ENCODE measurements around the gene C4orf50. TPM values are rescaled to one million over a fixed set of nuclear protein-coding genes. Genes with fewer than 3 reads are reported as not detected.

C4orf50 gene
- total and polyA plus RNA-seq, 5 donors from 2014 or later: 0.05 to 3.5 (median 0.11) TPM; not detected in 2

GRCh38 chr4:5976431-5976830, 41.8 kb downstream of the C4orf50 start:
- H3K4me1 Mint-ChIP-seq: no peaks in the 10 kb centered on the region

DNA sequence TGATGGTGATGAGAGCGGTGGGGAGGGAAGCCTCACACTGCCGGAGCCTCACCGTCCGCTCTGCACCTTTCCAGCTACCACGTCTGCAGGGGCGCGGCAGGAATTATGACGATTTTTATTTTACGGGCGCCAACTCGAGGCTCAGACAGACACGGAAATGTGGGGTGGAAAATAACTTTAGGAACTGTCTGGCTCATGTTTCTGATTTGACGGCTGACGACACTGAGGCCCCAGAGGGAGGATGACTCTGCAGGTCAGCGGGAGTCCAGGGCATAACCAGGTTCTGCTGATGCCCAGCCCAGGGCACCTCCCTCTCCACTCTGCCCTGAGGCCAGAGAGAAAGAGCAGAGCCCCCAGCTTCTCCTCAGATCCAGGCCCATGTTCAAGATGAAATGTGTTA, 43.9 kb downstream of the C4orf50 start:
- H3K4me3 ChIP-seq (ENCODE audit: low read depth, low read length): no peak overlapping the region
- no peaks in the 10 kb centered on the region for H3K36me3 ChIP-seq (ENCODE audit: control insufficient read depth, insufficient read depth, low read length)
- H3K27ac ChIP-seq (ENCODE audit: insufficient read depth, low read length, poor library complexity, severe bottlenecking): no peak overlapping the region
- H3K4me3 Mint-ChIP-seq: no peak overlapping the region
- no peak for ATAC-seq (ENCODE audit: low read depth in 2 of 2)
- H3K27me3 Mint-ChIP-seq: peaks cover 28% of the 10 kb centered on the region
- H3K9me3 Mint-ChIP-seq: peaks cover 0 to 3% (median 0%) of the 10 kb centered on the region in 7 donors
- DNase-seq: no peak
- H3K36me3 Mint-ChIP-seq: no peaks in the 10 kb centered on the region
- no peaks in the 10 kb centered on the region for H3K4me1 ChIP-seq (ENCODE audit: control insufficient read depth, insufficient read depth, low read length, poor library complexity, severe bottlenecking)
- H3K27ac Mint-ChIP-seq: no peak overlapping the region
- H3K27me3 ChIP-seq (ENCODE audit: control insufficient read depth, insufficient read depth, low read length): no peaks in the 10 kb centered on the region
- no peaks in the 10 kb centered on the region for H3K9me3 ChIP-seq (ENCODE audit: control insufficient read depth in 2 of 2, low read length in 2 of 2)
- no peaks in the 10 kb centered on the region for H3K4me1 Mint-ChIP-seq

More at GRCh38 chr4:5976431-5976830, 41.8 kb downstream of the C4orf50 start:
- no peaks in the 10 kb centered on the region for H3K9me3 Mint-ChIP-seq
- no peak overlapping the region for H3K4me3 ChIP-seq (ENCODE audit: low read depth, low read length)
- DNase-seq: no peak
- H3K36me3 Mint-ChIP-seq: no peaks in the 10 kb centered on the region
- H3K9me3 ChIP-seq (ENCODE audit: control insufficient read depth in 2 of 2, low read length in 2 of 2): no peaks in the 10 kb centered on the region
- H3K4me3 Mint-ChIP-seq: no peak overlapping the region
- H3K4me1 ChIP-seq (ENCODE audit: control insufficient read depth, insufficient read depth, low read length, poor library complexity, severe bottlenecking): no peaks in the 10 kb centered on the region
- no peak overlapping the region for H3K27ac Mint-ChIP-seq
- ATAC-seq (ENCODE audit: low read depth in 2 of 2): no peak
- H3K27me3 ChIP-seq (ENCODE audit: control insufficient read depth, insufficient read depth, low read length): no peaks in the 10 kb centered on the region
- no peak overlapping the region for H3K27ac ChIP-seq (ENCODE audit: insufficient read depth, low read length, poor library complexity, severe bottlenecking)
- no peaks in the 10 kb centered on the region for H3K36me3 ChIP-seq (ENCODE audit: control insufficient read depth, insufficient read depth, low read length)
- H3K27me3 Mint-ChIP-seq: peaks cover 36% of the 10 kb centered on the region

DNA sequence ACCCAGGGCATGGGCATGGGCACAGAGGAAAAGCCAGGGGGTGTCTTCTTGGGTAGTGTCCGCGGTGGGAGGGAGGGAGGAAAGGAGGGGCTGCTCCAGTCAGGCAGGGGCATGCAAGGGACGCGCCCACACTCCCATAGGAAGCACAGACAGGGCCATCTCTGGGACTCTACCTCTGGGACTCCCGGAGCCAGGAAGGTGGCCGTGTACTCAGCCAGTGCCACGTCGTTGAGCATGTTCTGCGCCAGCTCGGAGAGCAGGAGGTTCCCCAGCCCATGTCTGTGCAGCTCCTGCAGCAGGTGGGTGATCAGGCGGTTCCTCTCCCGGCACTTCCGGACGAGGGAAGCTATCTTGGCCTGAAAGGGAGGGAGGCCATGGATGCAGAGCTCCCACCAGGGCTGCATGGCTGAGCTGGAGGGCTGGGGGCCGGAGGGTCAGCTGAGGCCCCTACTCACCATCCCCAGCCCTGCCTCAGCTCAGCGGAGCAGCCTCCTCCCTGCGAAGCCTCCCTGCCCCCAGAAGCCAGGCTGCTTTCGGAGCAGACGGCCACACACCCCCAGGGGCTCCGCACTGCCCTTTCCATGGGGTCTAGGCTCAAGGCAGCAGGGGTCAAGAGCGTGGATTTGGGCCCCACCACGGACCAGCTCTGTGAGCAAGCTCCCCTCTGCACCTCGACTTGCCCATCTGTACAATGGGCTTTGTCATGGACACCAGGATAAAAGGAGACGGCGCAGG, 44.6 kb downstream of the C4orf50 start:
- Mint-ChIP-seq H3K27me3 (peaks cover 22% of the 10 kb centered on the region), H3K4me1 (no peaks in the 10 kb centered on the region), H3K4me3 (no peak overlapping the region), H3K27ac (no peak overlapping the region), H3K9me3 (peaks cover 0 to 3% (median 0%) of the 10 kb centered on the region in 7 donors), H3K36me3 (no peaks in the 10 kb centered on the region)
- no peak for DNase-seq
- no peaks in the 10 kb centered on the region for H3K9me3 ChIP-seq (ENCODE audit: control insufficient read depth in 2 of 2, low read length in 2 of 2)
- no peaks in the 10 kb centered on the region for H3K27me3 ChIP-seq (ENCODE audit: control insufficient read depth, insufficient read depth, low read length)
- no peak for ATAC-seq (ENCODE audit: low read depth in 2 of 2)
- H3K4me1 ChIP-seq (ENCODE audit: control insufficient read depth, insufficient read depth, low read length, poor library complexity, severe bottlenecking): no peaks in the 10 kb centered on the region
- H3K27ac ChIP-seq (ENCODE audit: insufficient read depth, low read length, poor library complexity, severe bottlenecking): no peak overlapping the region
- no peaks in the 10 kb centered on the region for H3K36me3 ChIP-seq (ENCODE audit: control insufficient read depth, insufficient read depth, low read length)
- no peak overlapping the region for H3K4me3 ChIP-seq (ENCODE audit: low read depth, low read length)

GRCh38 chr4:5973033-5973432, 45.2 kb downstream of the C4orf50 start:
- no peaks in the 10 kb centered on the region for H3K27me3 ChIP-seq (ENCODE audit: control insufficient read depth, insufficient read depth, low read length)
- Mint-ChIP-seq H3K4me3 (no peak overlapping the region), H3K36me3 (no peaks in the 10 kb centered on the region), H3K9me3 (peaks cover 0 to 3% (median 0%) of the 10 kb centered on the region in 7 donors), H3K27me3 (peaks cover 18% of the 10 kb centered on the region), H3K4me1 (no peaks in the 10 kb centered on the region), H3K27ac (no peak overlapping the region)
- H3K36me3 ChIP-seq (ENCODE audit: control insufficient read depth, insufficient read depth, low read length): no peaks in the 10 kb centered on the region
- no peak overlapping the region for H3K4me3 ChIP-seq (ENCODE audit: low read depth, low read length)
- ATAC-seq (ENCODE audit: low read depth in 2 of 2) (no peak), DNase-seq (no peak)
- no peaks in the 10 kb centered on the region for H3K4me1 ChIP-seq (ENCODE audit: control insufficient read depth, insufficient read depth, low read length, poor library complexity, severe bottlenecking)
- no peaks in the 10 kb centered on the region for H3K9me3 ChIP-seq (ENCODE audit: control insufficient read depth in 2 of 2, low read length in 2 of 2)
- no peak overlapping the region for H3K27ac ChIP-seq (ENCODE audit: insufficient read depth, low read length, poor library complexity, severe bottlenecking)

- Mint-ChIP-seq H3K27ac (no peak overlapping the region), H3K9me3 (peaks cover 0 to 3% (median 0%) of the 10 kb centered on the region in 7 donors), H3K4me1 (no peaks in the 10 kb centered on the region), H3K4me3 (no peak overlapping the region), H3K36me3 (no peaks in the 10 kb centered on the region), H3K27me3 (peaks cover 13% of the 10 kb centered on the region)
- DNase-seq (no peak), ATAC-seq (ENCODE audit: low read depth in 2 of 2) (no peak)
- Histone ChIP-seq H3K36me3 (ENCODE audit: control insufficient read depth, insufficient read depth, low read length) (no peaks in the 10 kb centered on the region), H3K27me3 (ENCODE audit: control insufficient read depth, insufficient read depth, low read length) (no peaks in the 10 kb centered on the region), H3K27ac (ENCODE audit: insufficient read depth, low read length, poor library complexity, severe bottlenecking) (no peak overlapping the region), H3K4me3 (ENCODE audit: low read depth, low read length) (no peak overlapping the region), H3K9me3 (ENCODE audit: control insufficient read depth in 2 of 2, low read length in 2 of 2) (no peaks in the 10 kb centered on the region), H3K4me1 (ENCODE audit: control insufficient read depth, insufficient read depth, low read length, poor library complexity, severe bottlenecking) (no peaks in the 10 kb centered on the region)
These were observed 45.7 kb downstream of the C4orf50 start for GRCh38 chr4:5972571-5972970.

DNA sequence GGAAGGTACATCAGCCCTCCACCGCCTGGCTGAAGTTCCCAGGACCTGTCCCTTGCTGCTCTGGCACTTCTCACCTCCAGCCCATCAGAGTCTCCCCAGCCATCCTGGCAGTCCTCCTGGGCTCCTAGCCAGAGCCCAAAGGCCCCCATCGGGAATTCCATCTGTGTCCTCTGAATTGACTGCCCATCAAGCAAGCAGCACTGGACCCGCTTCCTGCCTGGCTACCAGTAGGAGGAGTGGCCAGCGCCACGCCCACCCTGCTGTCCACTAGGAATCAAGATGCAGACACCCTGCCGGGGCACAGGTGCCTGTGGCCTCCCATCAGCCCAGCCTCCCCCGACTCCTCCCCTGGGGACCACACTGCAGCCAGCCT, 47.2 kb downstream of the C4orf50 start:
- H3K36me3 ChIP-seq (ENCODE audit: control insufficient read depth, insufficient read depth, low read length): no peaks in the 10 kb centered on the region
- H3K27ac ChIP-seq (ENCODE audit: insufficient read depth, low read length, poor library complexity, severe bottlenecking): no peak overlapping the region
- H3K27me3 ChIP-seq (ENCODE audit: control insufficient read depth, insufficient read depth, low read length): no peaks in the 10 kb centered on the region
- no peak for DNase-seq
- Mint-ChIP-seq H3K4me3 (no peak overlapping the region), H3K9me3 (peaks cover 0 to 3% (median 0%) of the 10 kb centered on the region in 7 donors), H3K4me1 (no peaks in the 10 kb centered on the region), H3K27ac (no peak overlapping the region), H3K36me3 (no peaks in the 10 kb centered on the region), H3K27me3 (peaks cover 9% of the 10 kb centered on the region)
- no peaks in the 10 kb centered on the region for H3K4me1 ChIP-seq (ENCODE audit: control insufficient read depth, insufficient read depth, low read length, poor library complexity, severe bottlenecking)
- no peak overlapping the region for H3K4me3 ChIP-seq (ENCODE audit: low read depth, low read length)
- no peaks in the 10 kb centered on the region for H3K9me3 ChIP-seq (ENCODE audit: control insufficient read depth in 2 of 2, low read length in 2 of 2)
- ATAC-seq (ENCODE audit: low read depth in 2 of 2): no peak

- peaks cover 5% of the 10 kb centered on the region for H3K27me3 Mint-ChIP-seq
- H3K9me3 Mint-ChIP-seq: peaks cover 0 to 3% (median 0%) of the 10 kb centered on the region in 7 donors
- Histone ChIP-seq H3K27ac (ENCODE audit: insufficient read depth, low read length, poor library complexity, severe bottlenecking) (no peak overlapping the region), H3K4me1 (ENCODE audit: control insufficient read depth, insufficient read depth, low read length, poor library complexity, severe bottlenecking) (no peaks in the 10 kb centered on the region), H3K9me3 (ENCODE audit: control insufficient read depth in 2 of 2, low read length in 2 of 2) (no peaks in the 10 kb centered on the region), H3K36me3 (ENCODE audit: control insufficient read depth, insufficient read depth, low read length) (no peaks in the 10 kb centered on the region), H3K4me3 (ENCODE audit: low read depth, low read length) (no peak overlapping the region), H3K27me3 (ENCODE audit: control insufficient read depth, insufficient read depth, low read length) (no peaks in the 10 kb centered on the region)
- no peak overlapping the region for H3K4me3 Mint-ChIP-seq
- H3K4me1 Mint-ChIP-seq: no peaks in the 10 kb centered on the region
- DNase-seq (no peak), ATAC-seq (ENCODE audit: low read depth in 2 of 2) (no peak)
- no peaks in the 10 kb centered on the region for H3K36me3 Mint-ChIP-seq
- H3K27ac Mint-ChIP-seq: no peak overlapping the region
These were observed 47.7 kb downstream of the C4orf50 start for GRCh38 chr4:5970381-5971077.

GRCh38 chr4:5969777-5970176, 48.5 kb downstream of the C4orf50 start:
- peaks cover 0 to 3% (median 0%) of the 10 kb centered on the region in 7 donors for H3K9me3 Mint-ChIP-seq
- H3K27ac Mint-ChIP-seq: no peak overlapping the region
- H3K36me3 Mint-ChIP-seq: no peaks in the 10 kb centered on the region
- ATAC-seq (ENCODE audit: low read depth in 2 of 2): no peak
- Histone ChIP-seq H3K27ac (ENCODE audit: insufficient read depth, low read length, poor library complexity, severe bottlenecking) (no peak overlapping the region), H3K27me3 (ENCODE audit: control insufficient read depth, insufficient read depth, low read length) (no peaks in the 10 kb centered on the region), H3K9me3 (ENCODE audit: control insufficient read depth in 2 of 2, low read length in 2 of 2) (no peaks in the 10 kb centered on the region), H3K4me3 (ENCODE audit: low read depth, low read length) (no peak overlapping the region), H3K36me3 (ENCODE audit: control insufficient read depth, insufficient read depth, low read length) (no peaks in the 10 kb centered on the region), H3K4me1 (ENCODE audit: control insufficient read depth, insufficient read depth, low read length, poor library complexity, severe bottlenecking) (no peaks in the 10 kb centered on the region)
- H3K4me1 Mint-ChIP-seq: no peaks in the 10 kb centered on the region
- DNase-seq: no peak
- H3K4me3 Mint-ChIP-seq: no peak overlapping the region
- H3K27me3 Mint-ChIP-seq: peaks cover 8% of the 10 kb centered on the region
